Measurements from ENCODE around the gene PCDHGA7. TPM values are rescaled to one million over a fixed set of nuclear protein-coding genes. Genes with fewer than 3 reads are reported as not detected.

Gene PCDHGA7
- polyA plus RNA-seq, 1 donor (not counting 4 experiments of a cell fraction or from before 2014, with no cell fraction given): 0.13 TPM

DNA sequence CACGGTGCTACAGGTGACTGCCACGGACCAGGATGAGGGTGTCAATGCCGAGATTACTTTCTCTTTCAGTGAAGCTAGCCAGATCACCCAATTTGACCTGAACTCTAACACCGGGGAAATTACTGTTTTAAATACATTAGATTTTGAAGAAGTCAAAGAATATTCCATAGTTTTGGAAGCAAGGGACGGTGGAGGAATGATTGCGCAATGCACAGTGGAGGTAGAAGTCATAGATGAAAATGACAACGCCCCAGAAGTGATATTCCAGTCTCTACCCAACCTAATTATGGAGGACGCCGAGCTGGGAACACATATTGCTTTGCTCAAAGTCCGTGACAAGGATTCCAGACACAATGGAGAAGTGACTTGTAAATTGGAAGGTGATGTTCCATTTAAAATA lies 6.1 kb downstream of the PCDHGA7 start:
- Histone ChIP-seq H3K9me3 (ENCODE audit: control insufficient read depth, low read depth, low read length) (peaks cover 24% of the 10 kb centered on the region), H3K27me3 (ENCODE audit: control insufficient read depth, extremely low read depth, insufficient read depth, low read length) (peaks cover 11% of the 10 kb centered on the region), H3K4me2 (ENCODE audit: control insufficient read depth, extremely low read depth, insufficient read depth, low read depth, low read length) (no peak overlapping the region)

DNA sequence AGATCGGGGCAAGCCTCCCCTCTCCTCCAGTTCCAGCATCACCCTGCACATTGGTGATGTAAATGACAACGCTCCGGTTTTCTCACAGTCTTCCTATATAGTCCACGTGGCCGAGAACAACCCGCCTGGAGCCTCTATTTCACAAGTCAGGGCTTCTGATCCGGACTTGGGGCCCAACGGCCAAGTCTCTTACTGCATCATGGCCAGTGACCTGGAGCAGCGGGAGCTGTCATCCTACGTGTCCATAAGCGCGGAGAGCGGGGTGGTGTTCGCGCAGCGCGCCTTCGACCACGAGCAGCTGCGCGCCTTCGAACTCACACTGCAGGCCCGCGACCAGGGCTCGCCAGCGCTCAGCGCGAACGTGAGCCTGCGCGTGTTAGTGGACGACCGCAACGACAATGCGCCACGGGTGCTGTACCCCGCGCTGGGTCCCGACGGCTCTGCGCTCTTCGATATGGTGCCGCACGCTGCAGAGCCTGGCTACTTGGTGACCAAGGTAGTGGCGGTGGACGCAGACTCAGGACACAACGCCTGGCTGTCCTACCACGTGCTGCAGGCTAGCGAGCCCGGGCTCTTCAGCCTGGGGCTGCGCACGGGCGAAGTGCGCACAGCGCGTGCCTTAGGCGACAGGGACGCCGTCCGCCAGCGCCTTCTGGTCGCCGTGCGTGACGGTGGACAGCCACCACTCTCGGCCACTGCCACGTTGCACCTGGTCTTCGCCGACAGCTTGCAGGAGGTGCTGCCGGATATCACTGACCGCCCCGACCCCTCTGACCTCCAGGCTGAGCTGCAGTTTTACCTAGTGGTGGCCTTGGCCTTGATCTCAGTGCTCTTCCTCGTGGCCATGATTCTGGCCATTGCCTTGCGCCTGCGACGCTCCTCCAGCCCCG lies 6.9 kb downstream of the PCDHGA7 start:
- FAIRE-seq (no peak), DNase-seq (ENCODE audit: low read depth, low spot score) (no peak)
- no peaks in the 10 kb centered on the region for H3K9me1 ChIP-seq (ENCODE audit: control insufficient read depth, extremely low read depth, insufficient read depth, low read length)
- H3K9me3 ChIP-seq (ENCODE audit: control insufficient read depth, low read depth, low read length): peaks cover 27% of the 10 kb centered on the region
- H3K79me2 ChIP-seq (ENCODE audit: control insufficient read depth, insufficient read depth, low read length): no peaks in the 10 kb centered on the region
- H3K27ac ChIP-seq (ENCODE audit: control insufficient read depth, insufficient read depth, low read length): no peak overlapping the region
- H3K4me2 ChIP-seq (ENCODE audit: control insufficient read depth, extremely low read depth, insufficient read depth, low read depth, low read length): no peak overlapping the region
- no peaks in the 10 kb centered on the region for H4K20me1 ChIP-seq (ENCODE audit: control insufficient read depth, extremely low read depth, insufficient read depth, low read length)
- H2AFZ ChIP-seq (ENCODE audit: control insufficient read depth, low read length): no peak overlapping the region
- no peaks in the 10 kb centered on the region for H3K4me1 ChIP-seq (ENCODE audit: control insufficient read depth, extremely low read depth, insufficient read depth, low read length)
- dilution Hi-C loops (cut with MboI; ENCODE audit: extremely low pct_ligation_motif_present, low sequenced_read_pairs): no loop called here
- H3K27me3 ChIP-seq (ENCODE audit: control insufficient read depth, extremely low read depth, insufficient read depth, low read length): peaks cover 11% of the 10 kb centered on the region
- H3K36me3 ChIP-seq (ENCODE audit: control insufficient read depth in 2 of 2, extremely low read depth in 1 of 2, insufficient read depth in 2 of 2, low read length in 2 of 2): no peaks in the 10 kb centered on the region
- no peak overlapping the region for H3K4me3 ChIP-seq (ENCODE audit: control insufficient read depth in 2 of 3, extremely low read depth in 1 of 3, insufficient read depth in 2 of 3, low read depth in 1 of 3, low read length in 3 of 3)
- TF ChIP-seq, protein P1, sequence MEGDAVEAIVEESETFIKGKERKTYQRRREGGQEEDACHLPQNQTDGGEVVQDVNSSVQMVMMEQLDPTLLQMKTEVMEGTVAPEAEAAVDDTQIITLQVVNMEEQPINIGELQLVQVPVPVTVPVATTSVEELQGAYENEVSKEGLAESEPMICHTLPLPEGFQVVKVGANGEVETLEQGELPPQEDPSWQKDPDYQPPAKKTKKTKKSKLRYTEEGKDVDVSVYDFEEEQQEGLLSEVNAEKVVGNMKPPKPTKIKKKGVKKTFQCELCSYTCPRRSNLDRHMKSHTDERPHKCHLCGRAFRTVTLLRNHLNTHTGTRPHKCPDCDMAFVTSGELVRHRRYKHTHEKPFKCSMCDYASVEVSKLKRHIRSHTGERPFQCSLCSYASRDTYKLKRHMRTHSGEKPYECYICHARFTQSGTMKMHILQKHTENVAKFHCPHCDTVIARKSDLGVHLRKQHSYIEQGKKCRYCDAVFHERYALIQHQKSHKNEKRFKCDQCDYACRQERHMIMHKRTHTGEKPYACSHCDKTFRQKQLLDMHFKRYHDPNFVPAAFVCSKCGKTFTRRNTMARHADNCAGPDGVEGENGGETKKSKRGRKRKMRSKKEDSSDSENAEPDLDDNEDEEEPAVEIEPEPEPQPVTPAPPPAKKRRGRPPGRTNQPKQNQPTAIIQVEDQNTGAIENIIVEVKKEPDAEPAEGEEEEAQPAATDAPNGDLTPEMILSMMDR (optimal IDR thresholded peaks at IDR 0.05 in 1 of 3, IDR thresholded peaks at IDR 0.05 in 1 of 3, conservative IDR thresholded peaks at IDR 0.05 in 1 of 3; ENCODE audit: extremely low read depth in 1 of 3, insufficient read depth in 2 of 3, low read length in 3 of 3): no peak
- no peak for TF ChIP-seq EZH2 (IDR thresholded peaks at IDR 0.05; ENCODE audit: low read length)
- H3K9ac ChIP-seq (ENCODE audit: control insufficient read depth, extremely low read depth, insufficient read depth, low read length): no peak overlapping the region

More for the DNA sequence above, 6.1 kb downstream of the PCDHGA7 start:
- Histone ChIP-seq H3K9ac (ENCODE audit: control insufficient read depth, extremely low read depth, insufficient read depth, low read length) (no peak overlapping the region), H2AFZ (ENCODE audit: control insufficient read depth, low read length) (no peak overlapping the region), H3K79me2 (ENCODE audit: control insufficient read depth, insufficient read depth, low read length) (no peaks in the 10 kb centered on the region), H3K27ac (ENCODE audit: control insufficient read depth, insufficient read depth, low read length) (no peak overlapping the region), H3K9me1 (ENCODE audit: control insufficient read depth, extremely low read depth, insufficient read depth, low read length) (no peaks in the 10 kb centered on the region), H3K4me3 (ENCODE audit: control insufficient read depth in 2 of 3, extremely low read depth in 1 of 3, insufficient read depth in 2 of 3, low read depth in 1 of 3, low read length in 3 of 3) (no peak overlapping the region), H3K4me1 (ENCODE audit: control insufficient read depth, extremely low read depth, insufficient read depth, low read length) (no peaks in the 10 kb centered on the region), H3K36me3 (ENCODE audit: control insufficient read depth in 2 of 2, extremely low read depth in 1 of 2, insufficient read depth in 2 of 2, low read length in 2 of 2) (no peaks in the 10 kb centered on the region), H4K20me1 (ENCODE audit: control insufficient read depth, extremely low read depth, insufficient read depth, low read length) (no peaks in the 10 kb centered on the region)
- dilution Hi-C loops (cut with MboI; ENCODE audit: extremely low pct_ligation_motif_present, low sequenced_read_pairs): no loop called here
- DNase-seq (ENCODE audit: low read depth, low spot score) (no peak), FAIRE-seq (no peak)
- no peak for TF ChIP-seq EZH2 (IDR thresholded peaks at IDR 0.05; ENCODE audit: low read length)
- TF ChIP-seq, protein P1 (optimal IDR thresholded peaks at IDR 0.05 in 1 of 3, IDR thresholded peaks at IDR 0.05 in 1 of 3, conservative IDR thresholded peaks at IDR 0.05 in 1 of 3; ENCODE audit: extremely low read depth in 1 of 3, insufficient read depth in 2 of 3, low read length in 3 of 3): no peak

All from keratinocyte (primary cell).